Lower leg skin (tissue), 3 donors: Measurements from ENCODE around the gene TSC2.

ENCODE experiments used
- CTCF ChIP-seq, 3 donors: fragments of 450-650 bp; IDR thresholded peaks; one replicate each; pipeline ENCODE4 v1.5.1; 2016; ENCODE audit warnings: antibody characterized with exemption in 3 of 3, mild to moderate bottlenecking in 3 of 3, moderate library complexity in 2 of 3
- POLR2A ChIP-seq, 2 donors: fragments of 450-650 bp; IDR thresholded peaks; one replicate each; pipeline ENCODE4 v1.6.1; 2016 to 2017; ENCODE audit warnings: antibody characterized with exemption in 2 of 2, mild to moderate bottlenecking in 1 of 2, moderate library complexity in 1 of 2

- TF ChIP-seq CTCF (IDR thresholded peaks at IDR 0.05) (no peak), POLR2A (IDR thresholded peaks at IDR 0.05) (no peak)
These were observed 39.3 kb downstream of the TSC2 start for GRCh38 chr16:2086812-2087747.
